ENCODE measurements around the gene MRTFA.
"Not testable (repeated sequence)": the region's sequence is repeated elsewhere in the genome, so short reads cannot be mapped to it uniquely, and the experiment has no call there.

The MRTFA gene

DNA sequence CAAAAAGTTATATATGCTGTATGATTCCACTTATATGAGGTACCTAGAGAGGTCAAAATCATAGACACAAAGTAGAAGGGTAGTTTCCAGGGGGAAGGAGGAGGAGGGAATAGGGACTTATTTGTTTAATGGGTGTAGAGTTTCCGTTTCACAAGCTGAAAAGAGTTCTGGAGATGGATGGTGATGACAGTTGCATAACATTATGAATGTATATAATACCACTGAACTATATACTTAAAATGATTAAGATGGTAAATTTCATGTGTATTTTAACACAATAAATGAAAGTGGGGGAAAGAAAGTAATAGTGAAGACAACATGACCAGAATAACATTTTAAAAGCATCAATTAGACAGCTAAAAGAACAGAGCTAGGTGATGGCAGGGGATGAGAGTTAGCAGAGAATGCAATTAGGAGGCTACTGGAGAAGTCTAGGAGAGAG lies 51.2 kb downstream of the MRTFA start:
- no peaks in the 10 kb centered on the region for H3K36me3 ChIP-seq (ENCODE audit: control insufficient read depth, insufficient read depth, low read length)
- H3K9me3 ChIP-seq (ENCODE audit: control insufficient read depth, low read length): no peaks in the 10 kb centered on the region
- no peak overlapping the region for H3K9ac ChIP-seq (ENCODE audit: low read length)
- H3K27me3 ChIP-seq (ENCODE audit: control insufficient read depth, insufficient read depth, low read length): no peaks in the 10 kb centered on the region
- H3K4me1 ChIP-seq (ENCODE audit: control insufficient read depth, insufficient read depth, low read length): peaks cover 6% of the 10 kb centered on the region
- H3K4me3 ChIP-seq (ENCODE audit: low read length): no peak overlapping the region

DNA sequence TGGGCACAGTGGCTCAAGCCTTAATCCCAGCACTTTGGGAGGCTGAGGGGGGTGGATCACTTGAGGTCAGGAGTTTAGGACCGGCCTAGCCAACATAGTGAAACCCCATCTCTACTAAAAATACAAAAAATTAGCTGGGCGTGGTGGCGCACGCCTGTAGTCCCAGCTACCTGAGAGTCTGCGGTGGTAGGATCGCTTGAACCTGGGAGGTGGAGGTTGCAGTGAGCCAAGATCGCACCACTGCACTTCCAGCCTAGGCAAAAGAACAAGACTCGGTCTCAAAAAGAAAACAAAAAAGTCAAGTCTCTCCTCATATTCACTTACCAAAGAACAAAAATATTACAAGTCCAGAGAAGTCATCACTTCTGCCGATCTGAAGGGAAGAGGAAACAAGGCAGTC lies 51.8 kb downstream of the MRTFA start:
- not testable (repeated sequence) for H3K36me3 ChIP-seq (ENCODE audit: control insufficient read depth, insufficient read depth, low read length); H3K27me3 ChIP-seq (ENCODE audit: control insufficient read depth, insufficient read depth, low read length); H3K9ac ChIP-seq (ENCODE audit: low read length); H3K4me1 ChIP-seq (ENCODE audit: control insufficient read depth, insufficient read depth, low read length); H3K4me3 ChIP-seq (ENCODE audit: low read length); H3K9me3 ChIP-seq (ENCODE audit: control insufficient read depth, low read length)

DNA sequence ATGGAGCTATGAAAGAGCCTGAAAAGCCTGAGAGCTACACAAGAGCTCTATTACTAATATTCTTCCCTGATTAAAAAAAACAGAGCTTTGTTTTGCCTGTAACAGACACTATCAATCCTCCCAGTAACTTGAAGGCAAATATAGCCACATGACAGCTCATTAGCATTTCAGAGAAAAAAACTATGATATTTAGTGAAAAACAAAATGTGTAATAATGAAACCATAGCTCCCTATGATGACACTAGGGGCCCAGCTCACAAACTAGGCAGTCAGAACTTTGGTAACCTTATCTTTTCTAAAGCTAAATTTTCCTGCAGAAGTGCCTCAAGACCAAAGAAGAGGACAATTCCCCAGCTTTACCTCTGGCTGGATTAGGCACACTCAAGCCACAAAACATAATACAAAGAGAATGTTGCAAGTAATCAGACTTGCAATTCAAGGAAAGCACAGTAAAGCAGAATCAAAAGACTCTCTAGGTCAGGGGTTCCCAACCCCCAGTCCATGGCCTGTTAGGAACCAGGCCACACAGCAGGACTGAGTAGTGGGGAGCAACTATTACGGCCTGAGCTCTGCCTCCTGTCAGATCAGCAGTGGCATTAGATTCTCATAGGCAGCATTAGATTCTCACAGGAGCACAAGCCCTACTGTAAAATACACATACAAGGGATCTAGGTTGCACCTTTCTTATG lies 53.3 kb downstream of the MRTFA start:
- H3K9ac ChIP-seq (ENCODE audit: low read length): no peak overlapping the region
- H3K4me3 ChIP-seq (ENCODE audit: low read length): no peak overlapping the region
- no peaks in the 10 kb centered on the region for H3K9me3 ChIP-seq (ENCODE audit: control insufficient read depth, low read length)
- peaks cover 6% of the 10 kb centered on the region for H3K4me1 ChIP-seq (ENCODE audit: control insufficient read depth, insufficient read depth, low read length)
- no peaks in the 10 kb centered on the region for H3K36me3 ChIP-seq (ENCODE audit: control insufficient read depth, insufficient read depth, low read length)
- no peaks in the 10 kb centered on the region for H3K27me3 ChIP-seq (ENCODE audit: control insufficient read depth, insufficient read depth, low read length)

GRCh38 chr22:40582063-40582462 lies 54.5 kb downstream of the MRTFA start:
- H3K9me3 ChIP-seq (ENCODE audit: control insufficient read depth, low read length): no peaks in the 10 kb centered on the region
- no peak overlapping the region for H3K9ac ChIP-seq (ENCODE audit: low read length)
- no peak overlapping the region for H3K4me3 ChIP-seq (ENCODE audit: low read length)
- no peaks in the 10 kb centered on the region for H3K36me3 ChIP-seq (ENCODE audit: control insufficient read depth, insufficient read depth, low read length)
- no peaks in the 10 kb centered on the region for H3K27me3 ChIP-seq (ENCODE audit: control insufficient read depth, insufficient read depth, low read length)
- peaks cover 6% of the 10 kb centered on the region for H3K4me1 ChIP-seq (ENCODE audit: control insufficient read depth, insufficient read depth, low read length)

DNA sequence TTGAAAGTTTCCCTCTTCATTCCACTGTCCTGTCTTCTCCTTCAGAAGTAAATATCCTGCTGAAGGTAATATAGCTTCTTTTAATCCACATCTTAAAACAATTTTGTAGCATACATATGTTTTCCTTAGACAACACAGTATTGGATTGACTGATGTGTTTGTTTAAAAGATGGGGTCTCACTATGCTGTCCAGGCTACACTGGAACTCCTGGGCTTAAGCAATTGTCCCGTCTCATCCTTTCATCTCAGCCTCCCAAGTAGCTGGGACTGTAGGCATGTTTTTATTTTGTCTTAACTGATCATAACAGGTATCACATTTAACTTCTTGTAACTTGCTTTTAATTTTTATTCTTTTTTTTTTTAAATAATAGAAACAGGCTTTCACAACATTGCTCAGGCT lies 55.9 kb downstream of the MRTFA start:
- H3K27me3 ChIP-seq (ENCODE audit: control insufficient read depth, insufficient read depth, low read length): no peaks in the 10 kb centered on the region
- no peak overlapping the region for H3K4me3 ChIP-seq (ENCODE audit: low read length)
- H3K4me1 ChIP-seq (ENCODE audit: control insufficient read depth, insufficient read depth, low read length): peaks cover 4% of the 10 kb centered on the region
- H3K9ac ChIP-seq (ENCODE audit: low read length): no peak overlapping the region
- no peaks in the 10 kb centered on the region for H3K9me3 ChIP-seq (ENCODE audit: control insufficient read depth, low read length)
- no peaks in the 10 kb centered on the region for H3K36me3 ChIP-seq (ENCODE audit: control insufficient read depth, insufficient read depth, low read length)

DNA sequence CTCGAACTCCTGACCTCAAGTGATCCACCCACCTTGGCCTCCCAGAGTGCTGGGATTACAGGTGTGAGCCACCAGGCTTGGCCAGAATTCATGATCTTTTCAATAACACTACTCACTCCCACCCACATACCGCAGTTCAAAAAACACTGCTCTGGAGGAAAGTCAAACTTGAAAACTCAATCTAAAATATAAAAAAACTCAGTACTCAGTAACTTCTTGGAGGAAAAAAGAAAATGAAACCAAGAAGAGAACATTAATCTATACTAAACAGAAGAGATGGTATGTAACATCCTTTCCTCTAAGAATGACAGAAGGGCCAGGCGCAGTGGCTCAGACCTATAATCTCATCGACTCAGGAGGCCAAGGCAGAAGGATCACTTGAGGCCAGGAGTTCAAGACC lies 58.3 kb downstream of the MRTFA start:
- no peaks in the 10 kb centered on the region for H3K36me3 ChIP-seq (ENCODE audit: control insufficient read depth, insufficient read depth, low read length)
- H3K4me3 ChIP-seq (ENCODE audit: low read length): no peak overlapping the region
- H3K9me3 ChIP-seq (ENCODE audit: control insufficient read depth, low read length): no peaks in the 10 kb centered on the region
- no peaks in the 10 kb centered on the region for H3K4me1 ChIP-seq (ENCODE audit: control insufficient read depth, insufficient read depth, low read length)
- no peak overlapping the region for H3K9ac ChIP-seq (ENCODE audit: low read length)
- no peaks in the 10 kb centered on the region for H3K27me3 ChIP-seq (ENCODE audit: control insufficient read depth, insufficient read depth, low read length)

GRCh38 chr22:40572976-40573375 lies 63.5 kb downstream of the MRTFA start:
- Histone ChIP-seq H3K4me3 (ENCODE audit: low read length) (no peak overlapping the region), H3K27me3 (ENCODE audit: control insufficient read depth, insufficient read depth, low read length) (no peaks in the 10 kb centered on the region), H3K9ac (ENCODE audit: low read length) (no peak overlapping the region), H3K4me1 (ENCODE audit: control insufficient read depth, insufficient read depth, low read length) (no peaks in the 10 kb centered on the region), H3K36me3 (ENCODE audit: control insufficient read depth, insufficient read depth, low read length) (no peaks in the 10 kb centered on the region), H3K9me3 (ENCODE audit: control insufficient read depth, low read length) (no peaks in the 10 kb centered on the region)

DNA sequence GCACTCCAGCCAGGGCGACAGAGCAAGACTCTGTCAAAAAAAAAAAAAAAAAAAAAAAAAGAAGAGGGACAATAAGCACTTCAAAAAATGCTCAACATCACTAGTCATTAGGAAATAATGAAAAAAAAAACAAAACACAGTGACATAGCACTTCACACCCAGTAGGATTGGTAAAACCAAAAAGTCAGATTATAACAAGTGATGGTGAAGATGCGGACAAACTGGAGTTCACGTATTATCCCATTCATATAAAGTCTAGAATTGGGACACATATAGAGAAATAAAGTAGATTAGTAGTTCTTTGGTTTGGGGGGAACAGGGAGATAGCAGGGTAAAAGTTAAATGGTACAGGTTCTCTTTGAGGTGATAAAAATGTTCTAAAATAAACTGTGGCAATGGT lies 64.6 kb downstream of the MRTFA start:
- Histone ChIP-seq H3K4me3 (ENCODE audit: low read length) (no peak overlapping the region), H3K9me3 (ENCODE audit: control insufficient read depth, low read length) (no peaks in the 10 kb centered on the region)

DNA sequence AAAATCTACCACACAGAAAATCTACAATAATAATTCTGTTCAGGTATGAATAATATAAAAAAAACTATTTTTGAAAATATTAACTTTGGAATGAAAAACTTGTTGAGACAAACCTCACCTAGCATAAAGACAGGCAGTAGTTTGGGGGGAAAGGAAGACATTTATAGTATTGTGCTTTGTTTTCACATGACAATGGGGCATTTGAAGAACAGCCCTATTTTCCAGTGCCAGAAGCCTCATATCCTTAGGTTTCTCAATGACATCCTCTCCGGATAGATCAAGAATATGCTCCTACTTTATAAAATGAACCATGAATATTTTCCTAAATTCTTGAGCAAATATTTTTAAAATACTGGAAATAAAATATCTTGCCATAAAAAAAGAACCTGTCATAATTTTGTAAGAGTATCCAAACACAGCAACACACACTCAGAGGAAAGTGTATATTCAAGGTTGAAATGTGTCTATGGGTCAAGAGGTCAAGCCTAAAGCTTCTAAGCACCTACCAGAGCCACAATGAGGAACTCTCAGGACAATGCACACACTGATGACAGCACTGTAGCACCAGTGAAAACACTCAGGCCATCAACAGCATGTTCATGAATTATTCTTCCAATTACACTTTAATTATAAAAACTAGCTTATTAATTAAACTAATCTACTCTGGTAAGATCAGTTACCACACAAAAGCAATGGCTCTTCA lies 68.7 kb downstream of the MRTFA start:
- Histone ChIP-seq H3K27me3 (ENCODE audit: control insufficient read depth, insufficient read depth, low read length) (no peaks in the 10 kb centered on the region), H3K9me3 (ENCODE audit: control insufficient read depth, low read length) (no peaks in the 10 kb centered on the region), H3K4me1 (ENCODE audit: control insufficient read depth, insufficient read depth, low read length) (no peaks in the 10 kb centered on the region), H3K4me3 (ENCODE audit: low read length) (no peak overlapping the region), H3K36me3 (ENCODE audit: control insufficient read depth, insufficient read depth, low read length) (no peaks in the 10 kb centered on the region), H3K9ac (ENCODE audit: low read length) (no peak overlapping the region)

More for the DNA sequence above, 64.6 kb downstream of the MRTFA start:
- H3K4me1 ChIP-seq (ENCODE audit: control insufficient read depth, insufficient read depth, low read length): no peaks in the 10 kb centered on the region
- H3K27me3 ChIP-seq (ENCODE audit: control insufficient read depth, insufficient read depth, low read length): no peaks in the 10 kb centered on the region
- no peaks in the 10 kb centered on the region for H3K36me3 ChIP-seq (ENCODE audit: control insufficient read depth, insufficient read depth, low read length)
- no peak overlapping the region for H3K9ac ChIP-seq (ENCODE audit: low read length)

- Histone ChIP-seq H3K27me3 (ENCODE audit: control insufficient read depth, insufficient read depth, low read length) (no peaks in the 10 kb centered on the region), H3K4me3 (ENCODE audit: low read length) (no peak overlapping the region), H3K9me3 (ENCODE audit: control insufficient read depth, low read length) (no peaks in the 10 kb centered on the region), H3K4me1 (ENCODE audit: control insufficient read depth, insufficient read depth, low read length) (no peaks in the 10 kb centered on the region), H3K36me3 (ENCODE audit: control insufficient read depth, insufficient read depth, low read length) (no peaks in the 10 kb centered on the region), H3K9ac (ENCODE audit: low read length) (no peak overlapping the region)
Measured at GRCh38 chr22:40567106-40567505, 69.4 kb downstream of the MRTFA start.

DNA sequence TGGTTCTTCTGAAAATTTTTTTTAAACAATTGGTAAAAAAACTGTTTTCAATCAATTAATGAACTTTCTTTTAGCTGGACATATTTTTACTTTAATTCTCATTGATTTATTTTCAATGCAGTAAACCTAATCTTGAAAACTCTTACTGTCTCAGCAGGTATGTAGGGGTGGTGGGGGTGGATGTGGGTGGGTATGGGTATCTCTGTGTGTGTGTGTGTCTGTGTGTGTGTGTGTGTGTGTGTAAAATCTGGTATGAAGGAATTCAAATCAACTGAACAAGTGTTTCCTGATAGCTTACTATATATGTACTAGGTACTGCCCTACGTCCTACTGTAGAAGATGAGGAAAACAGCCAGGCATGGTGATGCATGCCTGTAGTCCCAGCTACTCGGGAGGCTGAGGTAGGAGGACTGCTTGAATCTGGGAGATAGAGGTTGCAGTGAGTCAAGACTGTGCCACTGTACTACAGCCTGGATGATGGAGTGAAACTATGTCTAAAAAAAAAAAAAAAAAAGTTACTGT lies 75.5 kb downstream of the MRTFA start:
- Histone ChIP-seq H3K9me3 (ENCODE audit: control insufficient read depth, low read length) (no peaks in the 10 kb centered on the region), H3K9ac (ENCODE audit: low read length) (no peak overlapping the region), H3K4me3 (ENCODE audit: low read length) (no peak overlapping the region), H3K4me1 (ENCODE audit: control insufficient read depth, insufficient read depth, low read length) (no peaks in the 10 kb centered on the region), H3K27me3 (ENCODE audit: control insufficient read depth, insufficient read depth, low read length) (no peaks in the 10 kb centered on the region), H3K36me3 (ENCODE audit: control insufficient read depth, insufficient read depth, low read length) (no peaks in the 10 kb centered on the region)

DNA sequence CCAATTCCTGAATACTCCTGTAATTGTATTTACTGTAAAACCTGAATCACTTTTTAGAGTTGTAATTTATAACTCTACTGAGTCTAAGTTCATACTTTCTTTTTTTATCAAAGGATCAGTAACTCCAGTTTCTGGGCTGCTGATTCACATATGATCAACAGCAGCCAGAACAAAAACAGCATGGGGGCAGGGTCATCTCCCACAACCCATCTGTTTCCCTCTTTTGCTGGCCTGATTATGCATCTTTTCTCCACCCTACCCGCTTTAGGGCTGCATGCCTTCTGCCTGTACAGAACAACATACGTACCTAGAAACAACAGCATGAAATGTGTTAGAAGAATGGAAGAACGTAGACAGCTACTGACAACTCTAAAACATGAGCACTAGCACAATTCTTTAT lies 76.0 kb downstream of the MRTFA start:
- Histone ChIP-seq H3K4me1 (ENCODE audit: control insufficient read depth, insufficient read depth, low read length) (no peaks in the 10 kb centered on the region), H3K9me3 (ENCODE audit: control insufficient read depth, low read length) (no peaks in the 10 kb centered on the region), H3K27me3 (ENCODE audit: control insufficient read depth, insufficient read depth, low read length) (no peaks in the 10 kb centered on the region), H3K4me3 (ENCODE audit: low read length) (no peak overlapping the region), H3K36me3 (ENCODE audit: control insufficient read depth, insufficient read depth, low read length) (no peaks in the 10 kb centered on the region), H3K9ac (ENCODE audit: low read length) (no peak overlapping the region)

All from mucosa of stomach (tissue), 1 donor.